22Rv1 (cell line): ENCODE data around the gene EHHADH.
"Not testable (repeated sequence)": the region's sequence is repeated elsewhere in the genome, so short reads cannot be mapped to it uniquely, and the experiment has no call there.

Experiments
- H3K27ac ChIP-seq: fragments of 450-650 bp; 2 replicates; pipeline ENCODE4 v1.5.1; 2017
- CTCF ChIP-seq: fragments of 450-650 bp; IDR thresholded peaks from 2 replicates; pipeline ENCODE4 v1.5.1; 2017; ENCODE audit warnings: mild to moderate bottlenecking
- ZFX ChIP-seq: fragments of 450-650 bp; IDR thresholded peaks from 2 replicates; pipeline ENCODE4 v1.6.1; 2017; ENCODE audit warnings: antibody characterized with exemption, borderline replicate concordance

The EHHADH gene

GRCh38 chr3:185268194-185268962 lies 14.5 kb upstream of the EHHADH start:
- no peak overlapping the region for H3K27ac ChIP-seq
- TF ChIP-seq CTCF (no peak), ZFX (no peak)

- no peak overlapping the region for H3K27ac ChIP-seq
- TF ChIP-seq CTCF = no peak
- TF ChIP-seq ZFX = no peak
Measured at GRCh38 chr3:185267193-185267592, 13.3 kb upstream of the EHHADH start.

GRCh38 chr3:185264849-185265553 lies 11.2 kb upstream of the EHHADH start:
- no peak overlapping the region for H3K27ac ChIP-seq
- no peak for TF ChIP-seq ZFX
- no peak for TF ChIP-seq CTCF

- no peak for TF ChIP-seq ZFX
- TF ChIP-seq CTCF = no peak
Measured at GRCh38 chr3:185263423-185263822, 9.6 kb upstream of the EHHADH start.

GRCh38 chr3:185257334-185257733 lies 3.5 kb upstream of the EHHADH start:
- no peak for TF ChIP-seq ZFX
- TF ChIP-seq CTCF = no peak
- no peak overlapping the region for H3K27ac ChIP-seq

More at GRCh38 chr3:185263423-185263822, 9.6 kb upstream of the EHHADH start:
- H3K27ac ChIP-seq = no peak overlapping the region

GRCh38 chr3:185254799-185255198 lies 950 bp upstream of the EHHADH start:
- no peak overlapping the region for H3K27ac ChIP-seq
- no peak for TF ChIP-seq ZFX
- no peak for TF ChIP-seq CTCF

- not testable (repeated sequence) for H3K27ac ChIP-seq
Measured at GRCh38 chr3:185253133-185253532, 716 bp downstream of the EHHADH start.
